Sigmoid colon (tissue), 7 donors: ENCODE data around the gene PIGT. TPM values are rescaled to one million over a fixed set of nuclear protein-coding genes. Genes with fewer than 3 reads are reported as not detected.

Experiments used
- DNase-seq: peaks from one replicate; pipeline ENCODE4 v3.0.0-alpha.2; 2019
- H3K27ac ChIP-seq, 4 donors: fragments of 200-600 bp; sonication (generic); one replicate each; pipeline ENCODE4 v1.5.1; 2016 to 2019; ENCODE audit warnings: mild to moderate bottlenecking in 1 of 4
- H3K27me3 ChIP-seq, 3 donors: fragments of 200-600 bp; sonication (generic); one replicate each; pipeline ENCODE4 v1.5.1; 2019; ENCODE audit warnings: mild to moderate bottlenecking in 1 of 3
- H3K36me3 ChIP-seq, 4 donors: fragments of 200-600 bp; sonication (generic); one replicate each; pipeline ENCODE4 v1.5.1; 2016 to 2019
- H3K4me1 ChIP-seq, 4 donors: fragments of 200-600 bp; sonication (generic); one replicate each; pipeline ENCODE4 v1.5.1; 2017 to 2019
- H3K4me3 ChIP-seq, 4 donors: fragments of 200-600 bp; sonication (generic); one replicate each; pipeline ENCODE4 v1.5.1; 2017 to 2019; ENCODE audit warnings: mild to moderate bottlenecking in 2 of 4, moderate library complexity in 1 of 4
- H3K9me3 ChIP-seq, 4 donors: fragments of 200-600 bp in 3 of 4; sonication (generic) in 3 of 4; one replicate each; pipeline versions ENCODE4 v1.5.1 to v1.6.1; 2013 to 2019
- CTCF ChIP-seq, 4 experiments: fragments of 450-650 bp in 3 of 4; fragments of 200-600 bp in 1 of 4; IDR thresholded peaks; one replicate each; pipeline ENCODE4 v1.5.1; 2016 to 2019; ENCODE audit warnings: antibody characterized with exemption in 4 of 4, mild to moderate bottlenecking in 3 of 4, moderate library complexity in 2 of 4
- EP300 ChIP-seq, 4 donors: sonication (generic); formaldehyde crosslinking; IDR thresholded peaks; one replicate each; pipeline ENCODE4 v1.6.1; 2017; ENCODE audit warnings: antibody characterized with exemption in 4 of 4
- POLR2A ChIP-seq, 2 donors: fragments of 450-650 bp; IDR thresholded peaks; one replicate each; pipeline ENCODE4 v1.6.1; 2016; ENCODE audit warnings: antibody characterized with exemption in 2 of 2, mild to moderate bottlenecking in 2 of 2, moderate library complexity in 2 of 2
- POLR2AphosphoS5 ChIP-seq, 4 donors: sonication (generic); formaldehyde crosslinking; IDR thresholded peaks; one replicate each; pipeline ENCODE4 v1.6.1; 2017; ENCODE audit warnings: antibody characterized with exemption in 4 of 4
- WGBS, 2 donors: extraction: QIAGEN DNeasy Blood & Tissue Kit; methylation state at CpG; one replicate each; pipeline ENCODE4 v1.1.7; 2013; 5-methylcytosine and 5-hydroxymethylcytosine counted together
- intact Hi-C: fragments of 100-400 bp; cut with DNase I; formaldehyde crosslinking; loops from one replicate; pipeline ENCODE4 v1.15.1; 2023
- polyA plus RNA-seq, 3 donors: library from polyadenylated mRNA; stranded (reverse); fragments of 200-250 nt; gene quantifications; one replicate each; pipeline ENCODE4 v1.2.3, GENCODE V29; 2013
- total RNA-seq, 4 donors: library from RNA; depleted of rRNA; stranded (reverse); fragments of >200 nt; gene quantifications; one replicate each; pipeline ENCODE4 v1.1.0, GENCODE V29; 2016
- donor health status: healthy with polysubstance abuse.
- donor health status: Bipolar disorder and iron deficiency.
- donor health status: healthy.

PIGT gene
- total and polyA plus RNA-seq, 7 donors = 33.0 to 98.7 (median 51.6) TPM

DNA sequence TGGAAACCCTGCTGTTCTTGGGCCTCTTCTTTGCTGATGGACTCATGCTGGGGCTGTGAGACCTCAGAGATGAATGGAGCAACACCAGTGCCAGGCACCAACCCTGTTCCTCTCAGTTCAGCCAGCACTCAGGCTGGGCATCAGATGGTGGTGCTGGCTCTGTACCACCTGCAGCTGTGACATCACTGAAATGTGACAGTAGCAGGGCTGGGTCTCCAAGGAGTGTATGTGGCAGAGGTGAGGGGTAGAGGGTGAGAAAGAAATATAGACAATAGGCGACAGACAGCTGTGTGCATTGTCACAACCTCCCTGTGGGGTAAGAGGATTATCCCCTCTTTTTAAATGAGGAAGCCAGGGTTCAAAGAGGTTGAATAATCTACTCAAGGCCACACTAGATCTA is 37.8 kb upstream of the PIGT start, which contains the start of gene TP53TG5:
TSS of gene TP53TG5 (minus strand) at position 135 of the 400 bp plus-strand sequence. CDS start at position 46, 89 bp downstream.
- no peak for DNase-seq
- Histone ChIP-seq H3K4me3 (no peak within 1 kb of the TSS), H3K9me3 (no peaks in the 10 kb centered on the region), H3K27me3 (no peaks in the 10 kb centered on the region), H3K27ac (no peak within 1 kb of the TSS), H3K4me1 (peaks cover 0 to 12% (median 4%) of the 10 kb centered on the region in 4 donors), H3K36me3 (peaks cover 0 to 4% (median 0%) of the 10 kb centered on the region in 4 donors)
- WGBS, 2 donors = 76 to 94% methylated on average over 1 of the region's 1 CpG
- intact Hi-C loops = no loop called here
- TF ChIP-seq CTCF (IDR thresholded peaks at IDR 0.05) (no peak), POLR2AphosphoS5 (IDR thresholded peaks at IDR 0.05) (no peak), EP300 (IDR thresholded peaks at IDR 0.05) (no peak), POLR2A (IDR thresholded peaks at IDR 0.05) (no peak)

DNA sequence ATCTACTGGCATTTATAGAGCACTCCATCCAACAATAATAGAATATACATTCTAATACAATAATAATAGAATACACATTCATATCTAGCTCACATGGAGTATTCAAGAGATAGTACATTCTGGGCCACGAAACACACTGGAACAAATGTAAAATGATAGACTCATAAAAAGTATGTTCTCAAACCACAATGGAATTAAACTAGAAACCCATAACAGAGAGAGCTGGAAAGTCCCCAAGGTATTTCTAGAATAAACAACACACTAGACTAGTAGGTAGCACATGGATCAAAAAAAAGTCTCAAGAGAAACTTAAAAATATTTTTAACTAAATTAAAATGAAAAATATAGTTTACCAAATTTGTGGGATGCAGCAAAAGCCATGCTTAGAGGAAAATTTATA is 28.7 kb upstream of the PIGT start:
- Histone ChIP-seq H3K4me3 (no peak overlapping the region), H3K36me3 (peaks cover 0 to under 1% (median 0%) of the 10 kb centered on the region in 4 donors), H3K27me3 (no peaks in the 10 kb centered on the region), H3K27ac (no peak overlapping the region), H3K9me3 (no peaks in the 10 kb centered on the region), H3K4me1 (no peaks in the 10 kb centered on the region)
- intact Hi-C loops = no loop called here
- no peak for DNase-seq
- TF ChIP-seq POLR2A (IDR thresholded peaks at IDR 0.05) (no peak), POLR2AphosphoS5 (IDR thresholded peaks at IDR 0.05) (no peak), EP300 (IDR thresholded peaks at IDR 0.05) (no peak), CTCF (IDR thresholded peaks at IDR 0.05) (no peak)
- 86 to 93% methylated on average over 1 of the region's 1 CpG for WGBS, 2 donors

GRCh38 chr20:45390931-45391330 is 25.0 kb upstream of the PIGT start:
- no peak for DNase-seq
- Histone ChIP-seq H3K4me3 (no peak overlapping the region), H3K27ac (no peak overlapping the region), H3K4me1 (no peaks in the 10 kb centered on the region), H3K36me3 (no peaks in the 10 kb centered on the region), H3K9me3 (no peaks in the 10 kb centered on the region), H3K27me3 (no peaks in the 10 kb centered on the region)
- TF ChIP-seq POLR2A (IDR thresholded peaks at IDR 0.05) (no peak), EP300 (IDR thresholded peaks at IDR 0.05) (no peak), CTCF (IDR thresholded peaks at IDR 0.05) (no peak), POLR2AphosphoS5 (IDR thresholded peaks at IDR 0.05) (no peak)
- intact Hi-C loops = no loop called here
- WGBS, 2 donors = 89 to 92% methylated on average over 2 of the region's 2 CpGs

DNA sequence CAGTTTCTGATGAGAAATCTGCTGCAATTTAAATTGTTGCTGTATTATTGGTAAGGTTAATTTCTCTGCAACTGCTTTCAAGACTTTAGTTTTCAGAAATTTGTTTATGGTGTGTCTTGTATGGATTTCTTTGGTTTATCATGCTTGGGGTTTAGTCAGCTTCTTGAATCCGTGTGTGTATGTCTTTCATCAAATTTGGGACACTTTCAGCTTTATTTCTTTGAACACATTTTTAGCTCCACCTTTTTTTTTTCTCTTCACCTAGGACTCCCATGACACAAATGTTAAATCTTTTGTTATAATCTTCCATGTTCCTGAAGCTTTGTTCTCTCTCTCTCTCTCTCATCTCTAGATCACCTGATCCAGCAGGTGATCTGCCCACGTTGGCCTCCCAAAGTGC is 24.4 kb upstream of the PIGT start:
- no peak overlapping the region for H3K4me3 ChIP-seq
- 72 to 76% methylated on average over 2 of the region's 2 CpGs for WGBS, 2 donors
- H3K4me1 ChIP-seq = no peaks in the 10 kb centered on the region
- no peak for DNase-seq
- H3K27me3 ChIP-seq = no peaks in the 10 kb centered on the region
- TF ChIP-seq EP300 (IDR thresholded peaks at IDR 0.05) = no peak
- TF ChIP-seq POLR2A (IDR thresholded peaks at IDR 0.05) = no peak
- no peak for TF ChIP-seq POLR2AphosphoS5 (IDR thresholded peaks at IDR 0.05)
- TF ChIP-seq CTCF (IDR thresholded peaks at IDR 0.05) = no peak
- no peaks in the 10 kb centered on the region for H3K9me3 ChIP-seq
- intact Hi-C loops = no loop called here
- no peaks in the 10 kb centered on the region for H3K36me3 ChIP-seq
- no peak overlapping the region for H3K27ac ChIP-seq

- no peak overlapping the region for H3K4me3 ChIP-seq
- intact Hi-C loops = no loop called here
- H3K9me3 ChIP-seq = no peaks in the 10 kb centered on the region
- H3K4me1 ChIP-seq = no peaks in the 10 kb centered on the region
- no peaks in the 10 kb centered on the region for H3K27me3 ChIP-seq
- no peak for TF ChIP-seq POLR2AphosphoS5 (IDR thresholded peaks at IDR 0.05)
- no peak for TF ChIP-seq POLR2A (IDR thresholded peaks at IDR 0.05)
- no peak for TF ChIP-seq EP300 (IDR thresholded peaks at IDR 0.05)
- no peak for TF ChIP-seq CTCF (IDR thresholded peaks at IDR 0.05)
- no peaks in the 10 kb centered on the region for H3K36me3 ChIP-seq
- DNase-seq = no peak
- no peak overlapping the region for H3K27ac ChIP-seq
- 88 to 92% methylated on average over 3 of the region's 3 CpGs for WGBS, 2 donors
Observed at GRCh38 chr20:45392733-45393132, 23.2 kb upstream of the PIGT start.
